VCaP (cell line): ENCODE results near the gene ZBTB22.
"Not testable (repeated sequence)": the region's sequence is repeated elsewhere in the genome, so short reads cannot be mapped to it uniquely, and the experiment has no call there.

ENCODE experiments used
- H3K27ac ChIP-seq: fragments of 450-650 bp; 2 replicates; pipeline ENCODE4 v1.5.1; 2017
- TF ChIP-seq, protein P1 (sequence below): fragments of 450-650 bp; conservative IDR thresholded peaks from 2 replicates; pipeline ENCODE4 v1.5.1; 2017; ENCODE audit warnings: mild to moderate bottlenecking, moderate library complexity

Gene ZBTB22, protein sequence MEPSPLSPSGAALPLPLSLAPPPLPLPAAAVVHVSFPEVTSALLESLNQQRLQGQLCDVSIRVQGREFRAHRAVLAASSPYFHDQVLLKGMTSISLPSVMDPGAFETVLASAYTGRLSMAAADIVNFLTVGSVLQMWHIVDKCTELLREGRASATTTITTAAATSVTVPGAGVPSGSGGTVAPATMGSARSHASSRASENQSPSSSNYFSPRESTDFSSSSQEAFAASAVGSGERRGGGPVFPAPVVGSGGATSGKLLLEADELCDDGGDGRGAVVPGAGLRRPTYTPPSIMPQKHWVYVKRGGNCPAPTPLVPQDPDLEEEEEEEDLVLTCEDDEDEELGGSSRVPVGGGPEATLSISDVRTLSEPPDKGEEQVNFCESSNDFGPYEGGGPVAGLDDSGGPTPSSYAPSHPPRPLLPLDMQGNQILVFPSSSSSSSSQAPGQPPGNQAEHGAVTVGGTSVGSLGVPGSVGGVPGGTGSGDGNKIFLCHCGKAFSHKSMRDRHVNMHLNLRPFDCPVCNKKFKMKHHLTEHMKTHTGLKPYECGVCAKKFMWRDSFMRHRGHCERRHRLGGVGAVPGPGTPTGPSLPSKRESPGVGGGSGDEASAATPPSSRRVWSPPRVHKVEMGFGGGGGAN

DNA sequence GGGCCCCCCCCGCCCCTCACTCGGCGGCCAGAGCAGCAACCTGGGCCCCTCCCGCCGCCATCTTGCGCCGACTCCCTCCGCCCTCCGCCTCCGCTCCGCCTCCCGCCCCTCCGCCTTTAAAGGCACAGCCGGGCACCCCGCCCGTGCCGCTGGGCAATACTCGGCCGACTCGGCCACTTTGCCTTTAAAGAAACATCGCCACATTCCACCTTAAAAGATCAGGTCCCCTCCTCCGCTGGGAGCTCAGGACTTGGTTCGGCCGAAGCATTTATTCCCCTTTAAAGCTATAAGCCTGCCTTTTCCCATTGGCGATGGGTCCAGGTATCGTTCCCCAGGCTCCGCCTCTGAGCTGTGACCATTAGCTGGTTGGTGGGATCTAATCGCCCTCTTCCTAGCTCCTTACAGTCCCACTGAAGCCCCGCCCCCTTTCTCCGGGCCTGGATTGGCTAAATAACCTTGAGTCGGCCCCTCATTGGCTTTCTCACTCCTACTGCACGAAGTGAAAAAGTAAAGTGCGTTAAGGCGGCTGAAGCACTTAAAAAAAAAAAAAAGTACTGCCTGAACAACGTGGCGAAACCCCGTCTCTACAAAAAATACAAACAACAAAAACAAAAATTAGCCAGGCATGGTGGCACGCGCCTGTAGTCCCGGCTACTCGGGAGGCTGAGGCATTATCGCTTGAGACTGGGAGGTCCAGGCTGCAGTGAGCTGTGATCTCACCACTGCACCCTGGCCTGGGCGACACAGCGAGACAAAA, at the start of gene ZBTB22:
TSS of gene ZBTB22 (minus strand) at position 76 of the 757 bp plus-strand sequence. CDS start 828 bp downstream, outside the sequence.
- H3K27ac ChIP-seq = peak within 1 kb of the TSS; percentile 100
- TF ChIP-seq, protein P1, sequence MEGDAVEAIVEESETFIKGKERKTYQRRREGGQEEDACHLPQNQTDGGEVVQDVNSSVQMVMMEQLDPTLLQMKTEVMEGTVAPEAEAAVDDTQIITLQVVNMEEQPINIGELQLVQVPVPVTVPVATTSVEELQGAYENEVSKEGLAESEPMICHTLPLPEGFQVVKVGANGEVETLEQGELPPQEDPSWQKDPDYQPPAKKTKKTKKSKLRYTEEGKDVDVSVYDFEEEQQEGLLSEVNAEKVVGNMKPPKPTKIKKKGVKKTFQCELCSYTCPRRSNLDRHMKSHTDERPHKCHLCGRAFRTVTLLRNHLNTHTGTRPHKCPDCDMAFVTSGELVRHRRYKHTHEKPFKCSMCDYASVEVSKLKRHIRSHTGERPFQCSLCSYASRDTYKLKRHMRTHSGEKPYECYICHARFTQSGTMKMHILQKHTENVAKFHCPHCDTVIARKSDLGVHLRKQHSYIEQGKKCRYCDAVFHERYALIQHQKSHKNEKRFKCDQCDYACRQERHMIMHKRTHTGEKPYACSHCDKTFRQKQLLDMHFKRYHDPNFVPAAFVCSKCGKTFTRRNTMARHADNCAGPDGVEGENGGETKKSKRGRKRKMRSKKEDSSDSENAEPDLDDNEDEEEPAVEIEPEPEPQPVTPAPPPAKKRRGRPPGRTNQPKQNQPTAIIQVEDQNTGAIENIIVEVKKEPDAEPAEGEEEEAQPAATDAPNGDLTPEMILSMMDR = no peak

DNA sequence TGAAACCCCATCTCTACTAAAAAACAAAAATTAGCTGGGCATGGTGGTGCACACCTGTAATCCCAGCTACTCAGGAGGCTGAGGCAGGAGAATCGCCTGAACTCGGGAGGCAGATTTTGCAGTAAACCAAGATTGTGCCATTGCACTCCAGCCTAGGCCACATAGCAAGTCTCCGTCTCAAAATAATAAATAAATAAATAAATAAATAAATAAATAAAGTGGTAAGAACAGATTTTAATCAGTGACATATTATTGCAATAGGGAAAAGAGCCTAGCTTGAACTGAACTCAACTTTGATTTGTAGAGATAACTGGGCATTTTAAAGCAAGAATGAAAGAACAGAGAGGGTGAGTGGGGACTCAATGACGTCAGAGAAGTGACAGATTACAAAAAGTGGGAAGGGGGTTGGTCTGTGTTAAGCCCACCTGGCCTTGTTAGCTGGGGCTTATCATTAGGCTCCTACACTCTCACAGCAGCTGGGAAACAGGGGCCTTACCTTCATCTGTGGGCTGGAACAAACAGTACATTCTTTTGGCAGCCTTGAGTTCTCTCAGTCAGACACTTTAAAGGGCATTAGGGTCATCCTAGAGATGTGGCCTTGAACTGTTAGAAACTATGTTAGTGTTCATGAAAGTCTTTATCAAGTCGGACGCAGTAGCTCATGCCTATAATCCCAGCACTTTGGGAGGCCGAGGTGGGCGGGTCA, 49.6 kb upstream of the ZBTB22 start:
- no peak overlapping the region for H3K27ac ChIP-seq
- TF ChIP-seq, protein P1 = no peak

DNA sequence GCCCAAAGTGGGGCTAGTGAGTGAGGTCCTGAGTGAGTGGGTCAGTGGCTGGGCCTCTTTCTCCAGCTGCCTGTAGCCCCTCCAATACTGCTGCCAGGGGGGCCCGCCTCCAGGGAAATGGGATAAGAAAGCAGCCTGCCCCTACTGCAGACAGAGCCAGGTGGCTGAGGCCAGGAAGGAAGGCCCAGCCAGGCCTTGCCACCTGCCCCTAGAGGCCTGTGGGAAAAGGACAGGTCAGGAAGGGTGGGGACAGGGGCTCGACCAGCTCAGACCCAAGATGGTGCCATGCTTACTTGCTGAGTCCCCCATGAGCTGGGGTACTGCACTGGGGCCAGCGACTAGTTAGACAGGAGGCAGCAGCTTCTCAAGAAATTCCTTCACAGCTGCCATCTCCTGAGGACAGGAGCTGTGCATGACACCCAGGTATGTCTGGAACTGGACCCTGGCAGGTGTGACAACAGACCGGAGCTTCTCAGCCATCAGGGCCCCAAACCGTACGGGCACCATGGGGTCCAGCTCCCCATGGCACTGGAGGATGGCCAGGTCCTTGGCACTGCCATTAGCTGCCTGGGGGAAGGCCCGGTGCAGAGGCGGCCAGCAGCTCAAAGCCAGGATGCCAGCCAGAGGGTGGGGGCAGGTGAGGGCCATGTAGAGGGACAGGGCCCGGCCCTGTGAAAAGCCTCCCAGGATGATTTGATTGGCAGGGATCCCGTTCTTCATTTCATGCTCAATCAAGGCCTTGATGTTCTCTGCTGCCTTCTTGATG, 47.8 kb upstream of the ZBTB22 start:
- H3K27ac ChIP-seq = not testable (repeated sequence)

DNA sequence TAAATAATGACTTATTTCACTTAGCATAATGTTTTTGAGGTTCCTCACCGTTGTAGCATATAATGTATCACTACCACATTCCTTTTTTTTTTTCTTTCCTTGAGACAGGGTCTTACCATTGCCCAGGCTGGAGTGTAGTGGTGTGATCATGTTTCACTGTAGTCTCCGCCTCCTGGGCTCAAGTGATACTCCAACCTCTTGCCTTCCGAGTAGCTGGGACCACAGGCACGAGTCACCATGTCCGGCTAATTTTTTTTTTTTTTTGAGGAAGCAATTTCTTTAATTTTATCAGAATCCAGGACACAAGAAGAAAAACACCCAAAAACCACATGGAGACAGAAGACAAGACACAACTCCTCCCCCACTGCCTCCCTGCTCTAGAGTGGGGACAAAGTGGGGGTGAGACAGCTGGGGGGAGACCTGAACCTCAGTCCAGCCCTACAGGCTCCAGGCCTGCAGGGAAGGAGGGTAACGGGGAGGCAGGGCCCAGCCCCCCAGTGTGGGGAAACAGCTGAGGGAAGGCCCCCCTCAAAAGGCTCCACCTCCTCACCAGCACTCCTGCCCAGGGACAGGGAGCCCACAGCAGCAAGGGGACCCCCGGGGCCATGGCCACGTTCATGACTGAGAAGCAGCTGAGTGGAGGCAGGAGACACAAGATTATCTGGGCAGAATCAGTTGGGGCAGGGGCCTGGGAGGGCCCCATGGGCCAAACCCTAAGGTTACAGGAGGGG, 47.1 kb upstream of the ZBTB22 start:
- not testable (repeated sequence) for H3K27ac ChIP-seq

DNA sequence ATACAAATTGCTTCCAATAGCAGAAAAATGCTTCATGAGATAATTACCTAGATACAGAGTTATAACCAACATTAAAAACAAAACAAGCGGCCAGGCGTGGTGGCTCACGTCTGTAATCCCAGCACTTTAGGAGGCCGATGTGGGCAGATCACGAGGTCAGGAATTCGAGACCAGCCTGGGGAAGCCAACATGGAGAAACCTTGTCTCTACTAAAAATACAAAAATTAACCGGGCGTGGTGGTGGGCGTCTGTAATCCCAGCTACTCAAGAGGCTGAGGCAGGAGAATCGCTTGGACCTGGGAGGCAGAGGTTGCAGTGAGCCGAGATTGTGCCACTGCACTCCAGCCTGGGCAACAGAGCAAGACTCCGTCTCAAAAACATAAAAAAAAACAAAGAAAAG, 45.9 kb upstream of the ZBTB22 start:
- not testable (repeated sequence) for H3K27ac ChIP-seq

DNA sequence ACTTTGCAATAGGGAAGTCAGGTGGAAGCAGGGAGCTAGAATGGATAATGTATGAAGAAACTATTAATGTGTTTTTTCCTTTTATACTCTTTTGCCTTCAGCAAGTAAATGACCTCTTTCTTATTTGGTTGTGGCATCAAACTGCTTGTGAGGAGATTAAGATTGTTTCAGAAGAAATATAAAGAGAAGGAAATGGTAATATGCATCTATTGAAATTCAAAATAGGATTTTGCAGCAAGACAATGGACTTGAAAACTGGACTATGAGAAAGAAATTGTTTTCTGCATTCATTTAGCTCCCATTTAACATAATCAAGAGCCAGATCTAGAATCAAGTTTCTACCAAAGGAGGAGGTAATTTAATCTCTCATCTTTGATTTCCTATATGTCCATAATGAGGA, 41.8 kb upstream of the ZBTB22 start:
- H3K27ac ChIP-seq = no peak overlapping the region
- TF ChIP-seq, protein P1 = no peak

DNA sequence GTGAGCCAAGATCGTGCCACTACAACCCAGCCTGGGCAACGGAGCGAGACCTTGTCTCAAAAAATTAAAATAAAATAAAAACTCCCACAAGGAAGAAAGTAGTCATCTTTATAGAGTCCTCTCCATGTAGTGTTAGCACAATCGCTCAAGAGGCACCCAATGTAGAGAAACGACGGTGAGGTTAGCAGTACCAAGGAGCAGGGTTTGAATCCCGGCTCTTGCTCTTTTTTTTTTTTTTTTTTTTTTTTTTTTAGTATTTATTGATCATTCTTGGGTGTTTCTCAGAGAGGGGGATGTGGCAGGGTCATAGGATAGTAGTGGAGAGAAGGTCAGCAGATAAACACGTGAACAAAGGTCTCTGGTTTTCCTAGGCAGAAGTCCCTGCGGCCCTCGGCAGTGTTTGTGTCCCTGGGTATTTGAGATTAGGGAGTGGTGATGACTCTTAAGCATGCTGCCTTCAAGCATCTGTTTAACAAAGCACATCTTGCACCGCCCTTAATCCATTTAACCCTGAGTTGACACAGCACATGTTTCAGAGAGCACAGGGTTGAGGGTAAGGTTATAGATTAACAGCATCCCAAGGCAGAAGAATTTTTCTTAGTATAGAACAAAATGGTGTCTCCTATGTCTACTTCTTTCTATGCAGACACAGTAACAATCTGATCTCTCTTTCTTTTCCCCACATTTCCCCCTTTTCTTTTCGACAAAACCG, 39.8 kb upstream of the ZBTB22 start:
- H3K27ac ChIP-seq = not testable (repeated sequence)

DNA sequence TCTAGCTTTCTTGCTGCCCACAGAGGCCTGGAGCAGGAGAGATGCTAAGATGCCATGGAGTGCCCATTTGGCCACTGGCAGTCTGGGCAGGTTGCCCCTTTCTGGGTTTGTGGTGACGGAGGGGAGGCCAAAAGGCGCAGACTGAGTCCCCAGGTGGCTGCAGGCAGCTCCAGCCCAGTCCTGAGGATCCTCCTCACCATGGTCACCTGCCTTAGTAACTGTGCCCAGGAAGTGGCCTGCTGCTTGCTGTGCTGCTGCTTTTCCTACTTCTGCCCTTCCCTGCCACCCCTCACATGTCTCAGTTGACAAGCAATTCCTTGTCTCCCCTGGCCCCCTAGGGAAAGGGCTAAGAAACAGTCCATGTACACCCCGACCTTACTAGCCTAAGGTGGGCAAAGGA, 38.8 kb upstream of the ZBTB22 start:
- H3K27ac ChIP-seq = no peak overlapping the region
- TF ChIP-seq, protein P1 = no peak

DNA sequence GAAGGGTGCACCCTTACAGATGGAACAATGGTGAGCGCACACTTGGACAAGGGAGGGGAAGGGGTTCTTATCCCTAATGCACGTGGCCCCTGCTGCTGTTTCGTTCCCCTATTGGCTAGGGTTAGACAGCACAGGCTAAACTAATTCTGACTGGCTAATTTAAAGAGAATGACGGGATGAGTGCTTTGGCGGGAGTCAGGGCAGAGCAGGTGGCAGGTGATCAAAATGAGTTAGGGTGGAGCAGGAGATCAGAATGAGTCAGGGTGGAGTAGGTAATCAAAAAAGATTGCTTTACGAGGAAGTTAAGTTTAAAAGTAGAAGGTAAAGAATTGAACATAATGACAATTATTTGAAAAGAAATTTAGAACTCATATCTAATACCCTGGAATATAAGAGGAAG, 38.3 kb upstream of the ZBTB22 start:
- not testable (repeated sequence) for H3K27ac ChIP-seq
